T-cell (primary cell): ENCODE data around the gene DENND2A. TPM values are rescaled to one million over a fixed set of nuclear protein-coding genes. Genes with fewer than 3 reads are reported as not detected.
A peak's percentile ranks its signal among the peaks of the same experiment; 100 is the strongest.

Experiments used
- ATAC-seq, 4 experiments: fragments of 200-7000 bp in 3 of 4; fragments of 150-1000 bp in 1 of 4; cut with Tn5 transposase; replicated peaks in 1 of 4; 1 replicate in 3 of 4; 2 replicates in 1 of 4; pipeline ENCODE4 v1.10.0; 2021; ENCODE audit warnings: moderate library complexity in 3 of 4, mild to moderate bottlenecking in 2 of 4, moderate number of reproducible peaks in 1 of 4
- CTCF ChIA-PET, 2 donors: fragments of 300-600 bp; sonication (Branson Sonifier 250); formaldehyde crosslinking; loops; one replicate each; lab custom pipeline; 2022; ENCODE audit warnings: antibody characterized with exemption in 2 of 2; lab: Charles Lee
- POLR2A ChIA-PET, 2 donors: fragments of 300-600 bp; sonication (Branson Sonifier 250); formaldehyde crosslinking; loops; one replicate each; lab custom pipeline; 2022; ENCODE audit warnings: antibody characterized with exemption in 2 of 2; lab: Charles Lee
- DNase-seq, 35 experiments: peaks; one replicate each; pipeline versions ENCODE4 v3.0.0 to v3.0.0-alpha.2; 2013 to 2023
- H3K27ac ChIP-seq: one replicate; pipeline ENCODE4 v1.5.1; 2013; ENCODE audit warnings: low read length
- H3K27me3 ChIP-seq, 2 experiments: replicated peaks in 1 of 2; 1 replicate in 1 of 2; 2 replicates in 1 of 2; pipeline versions ENCODE4 v1.6.1 to v1.7.0; 2013; ENCODE audit warnings: low read length in 1 of 2, mixed read lengths in 1 of 2; ENCODE audit not compliant: control insufficient read depth in 2 of 2, insufficient read depth in 2 of 2; ENCODE audit errors: extremely low read depth in 1 of 2
- H3K36me3 ChIP-seq, 2 donors: 1 replicate in 1 of 2; 2 replicates in 1 of 2; pipeline versions ENCODE4 v1.6.1 to v1.7.0; 2013; ENCODE audit warnings: low read length in 1 of 2; ENCODE audit not compliant: control insufficient read depth in 2 of 2, insufficient read depth in 1 of 2; ENCODE audit errors: extremely low read depth in 1 of 2
- H3K4me1 ChIP-seq, 2 experiments: 1 replicate in 1 of 2; 2 replicates in 1 of 2; pipeline versions ENCODE4 v1.6.1 to v1.7.0; 2013; ENCODE audit warnings: low read length in 2 of 2, mixed read lengths in 1 of 2; ENCODE audit not compliant: insufficient read depth in 2 of 2, control insufficient read depth in 1 of 2; ENCODE audit errors: extremely low read depth in 1 of 2
- H3K4me3 ChIP-seq, 2 donors: 1 replicate in 1 of 2; 2 replicates in 1 of 2; pipeline versions ENCODE4 v1.5.1 to v1.7.0; 2013; ENCODE audit warnings: mild to moderate bottlenecking in 2 of 2, low read length in 1 of 2, moderate library complexity in 1 of 2; ENCODE audit not compliant: control insufficient read depth in 1 of 2; ENCODE audit errors: extremely low read depth in 1 of 2
- H3K9me3 ChIP-seq: 2 replicates; pipeline ENCODE4 v1.7.0; 2013
- H3K27ac Mint-ChIP-seq, 2 donors: one replicate each; pipeline ENCODE4 v1.8.0; 2020 to 2021; ENCODE audit warnings: mild to moderate bottlenecking in 2 of 2, mixed read lengths in 2 of 2
- H3K27me3 Mint-ChIP-seq, 2 donors: one replicate each; pipeline ENCODE4 v1.8.0; 2021 to 2022; ENCODE audit warnings: mixed read lengths in 2 of 2
- H3K36me3 Mint-ChIP-seq: one replicate; pipeline ENCODE4 v1.8.0; 2021; ENCODE audit warnings: mixed read lengths
- H3K4me1 Mint-ChIP-seq, 3 donors: one replicate each; pipeline ENCODE4 v1.8.0; 2020 to 2022; ENCODE audit warnings: mixed read lengths in 3 of 3, mild to moderate bottlenecking in 1 of 3
- H3K4me3 Mint-ChIP-seq, 3 donors: one replicate each; pipeline ENCODE4 v1.8.0; 2020 to 2022; ENCODE audit warnings: mild to moderate bottlenecking in 3 of 3, mixed read lengths in 3 of 3, moderate library complexity in 3 of 3
- H3K9me3 Mint-ChIP-seq, 3 donors: one replicate each; pipeline ENCODE4 v1.8.0; 2020 to 2022; ENCODE audit warnings: mixed read lengths in 3 of 3
- WGBS: methylation state at CpG from one replicate; pipeline ENCODE4 v1.1.5; 2013; ENCODE audit warnings: missing lambda C conversion rate; ENCODE audit not compliant: insufficient coverage; 5-methylcytosine and 5-hydroxymethylcytosine counted together
- total RNA-seq, 35 experiments: library from RNA in 6 of 35; stranded (reverse) in 6 of 35; fragments of 120-200 nt in 1 of 35; gene quantifications; one replicate each; pipeline versions ENCODE4 v1.2.1 to v1.2.4 and lab custom pipeline; 2013 to 2026

Gene DENND2A
- total RNA-seq, 5 donors from 2014 or later (not counting 1 experiment from before 2014, with no cell fraction given), result 0.09 TPM; not detected in 4

GRCh38 chr7:140526214-140526613 lies 114.4 kb downstream of the DENND2A start:
- DNase-seq, result no peak
- Histone ChIP-seq H3K36me3 (no peaks in the 10 kb centered on the region), H3K27ac (no peak overlapping the region), H3K4me1 (peaks cover 4 to 16% of the 10 kb centered on the region in 2 experiments), H3K9me3 (no peaks in the 10 kb centered on the region), H3K27me3 (peaks cover 0 to 4% of the 10 kb centered on the region in 2 experiments), H3K4me3 (peak overlapping the region; percentile 3 to 19)
- Mint-ChIP-seq H3K4me3 (peak overlapping the region in 1 of 3 donors; percentile 44), H3K9me3 (no peaks in the 10 kb centered on the region), H3K27me3 (peaks cover 3 to 5% of the 10 kb centered on the region in 2 donors), H3K27ac (peak overlapping the region in 1 of 2 donors; percentile 73), H3K4me1 (peaks cover 19 to 29% (median 20%) of the 10 kb centered on the region in 3 donors), H3K36me3 (no peaks in the 10 kb centered on the region)
- ChIA-PET POLR2A (interaction anchor here in 1 of 2 donors (0.5 kb wide), 1 partner anchor 484 kb away, joined by 3 read pairs; no protein-coding TSS in a partner anchor), CTCF (no interaction called here)
- WGBS, result 87% methylated on average over 6 of the region's 9 CpGs
- peak in 1 of 4 experiments; percentile 34 for ATAC-seq

DNA sequence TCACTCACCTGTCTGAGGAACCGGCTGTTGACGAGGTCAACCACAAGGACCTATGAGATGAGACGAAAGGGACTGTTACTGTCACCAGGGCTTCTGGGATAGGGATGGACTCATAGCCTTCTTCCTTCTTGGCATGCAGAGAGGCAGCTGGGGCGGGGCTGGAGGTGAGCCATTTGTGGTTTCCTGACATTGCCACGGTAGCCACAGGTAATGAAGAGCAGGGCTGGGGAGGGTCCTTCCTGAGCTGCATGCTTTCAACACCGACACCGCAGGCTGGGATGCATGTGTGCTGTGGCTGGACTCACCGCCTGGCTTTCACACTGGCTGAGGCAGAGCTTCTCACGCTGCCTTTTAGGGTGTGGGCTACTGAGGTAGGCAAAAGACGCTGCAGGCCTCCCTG lies 114.9 kb downstream of the DENND2A start:
- H3K36me3 Mint-ChIP-seq, result no peaks in the 10 kb centered on the region
- peak overlapping the region; percentile 3 to 19 for H3K4me3 ChIP-seq
- peaks cover 19 to 29% (median 20%) of the 10 kb centered on the region in 3 donors for H3K4me1 Mint-ChIP-seq
- peak overlapping the region in 1 of 2 donors; percentile 73 for H3K27ac Mint-ChIP-seq
- no peak overlapping the region for H3K27ac ChIP-seq
- no peaks in the 10 kb centered on the region for H3K9me3 Mint-ChIP-seq
- peaks cover 4 to 16% of the 10 kb centered on the region in 2 experiments for H3K4me1 ChIP-seq
- ATAC-seq (peak; percentile 63 to 88 (median 76)), DNase-seq (peak in 22 of 35 experiments; percentile 2 to 49 (median 16))
- no peaks in the 10 kb centered on the region for H3K36me3 ChIP-seq
- ChIA-PET POLR2A (interaction anchor here in 1 of 2 donors (0.5 kb wide), 1 partner anchor 484 kb away, joined by 3 read pairs; no protein-coding TSS in a partner anchor), CTCF (no interaction called here)
- H3K27me3 ChIP-seq, result peaks cover 0 to 4% of the 10 kb centered on the region in 2 experiments
- 29% methylated on average over 5 of the region's 10 CpGs for WGBS
- peaks cover 0 to 3% of the 10 kb centered on the region in 2 donors for H3K27me3 Mint-ChIP-seq
- H3K9me3 ChIP-seq, result no peaks in the 10 kb centered on the region
- peak overlapping the region in 1 of 3 donors; percentile 44 for H3K4me3 Mint-ChIP-seq

DNA sequence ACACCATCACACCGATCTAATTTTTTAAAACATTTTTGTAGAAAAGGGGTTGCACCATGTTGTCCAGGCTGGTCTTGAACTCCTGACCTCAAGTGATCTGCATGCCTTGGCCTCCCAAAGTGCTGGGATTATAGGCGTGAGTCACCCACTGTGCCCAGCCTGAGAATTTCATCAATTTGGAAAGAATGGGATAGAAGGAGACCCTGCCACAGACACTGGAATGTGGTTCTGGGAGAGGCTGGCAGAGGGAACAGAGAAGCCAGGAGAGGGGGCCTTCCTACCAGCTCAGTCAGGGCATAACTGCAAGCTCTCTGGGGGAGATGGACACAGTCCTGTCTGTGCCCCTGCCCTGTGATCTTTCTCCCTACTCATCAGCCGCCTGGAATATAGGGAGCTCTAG lies 119.2 kb downstream of the DENND2A start:
- 92% methylated on average over 3 of the region's 3 CpGs for WGBS
- Histone ChIP-seq H3K9me3 (no peaks in the 10 kb centered on the region), H3K27me3 (peaks cover 0 to 28% of the 10 kb centered on the region in 2 experiments), H3K27ac (no peak overlapping the region), H3K4me1 (peaks cover 1 to 15% of the 10 kb centered on the region in 2 experiments), H3K4me3 (no peak overlapping the region), H3K36me3 (no peaks in the 10 kb centered on the region)
- DNase-seq (no peak), ATAC-seq (no peak)
- POLR2A ChIA-PET, result no interaction called here
- Mint-ChIP-seq H3K4me1 (peaks cover 16 to 23% (median 17%) of the 10 kb centered on the region in 3 donors), H3K9me3 (no peaks in the 10 kb centered on the region), H3K36me3 (no peaks in the 10 kb centered on the region), H3K27me3 (peaks cover 6 to 12% of the 10 kb centered on the region in 2 donors), H3K4me3 (no peak overlapping the region), H3K27ac (no peak overlapping the region)
- CTCF ChIA-PET, result no interaction called here

DNA sequence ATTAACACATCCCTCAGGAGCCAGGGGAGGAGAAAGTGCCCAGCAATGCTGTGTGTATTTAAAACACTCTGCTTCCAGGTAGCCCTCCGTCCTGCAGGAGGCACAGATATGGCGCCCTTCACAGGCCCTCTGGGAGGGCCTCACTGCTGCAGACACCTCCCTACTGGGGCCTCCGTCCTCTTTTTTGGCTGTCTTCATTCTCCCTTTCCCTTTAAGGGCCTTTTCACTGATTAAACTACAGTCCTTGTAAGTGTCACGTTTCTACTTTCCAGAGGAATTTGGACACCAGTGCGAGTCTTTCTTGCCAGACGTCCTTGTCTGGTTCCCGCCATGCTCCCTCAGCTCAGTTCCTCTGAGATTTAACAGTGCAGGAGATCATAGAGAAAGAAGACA lies 121.6 kb downstream of the DENND2A start:
- CTCF ChIA-PET, result interaction anchor here (0.6 to 1.1 kb wide), 3 partner anchors 118 to 902 kb away, joined by 3 to 4 read pairs (median 3); no protein-coding TSS in a partner anchor

GRCh38 chr7:140518370-140519006 lies 122.1 kb downstream of the DENND2A start:
- WGBS, result 94% methylated on average over 7 of the region's 15 CpGs

More for the DNA sequence above, 121.6 kb downstream of the DENND2A start:
- Mint-ChIP-seq H3K27me3 (peaks cover 6 to 12% of the 10 kb centered on the region in 2 donors), H3K4me3 (no peak overlapping the region), H3K4me1 (peaks cover 4 to 7% (median 5%) of the 10 kb centered on the region in 3 donors), H3K36me3 (no peaks in the 10 kb centered on the region), H3K9me3 (no peaks in the 10 kb centered on the region), H3K27ac (no peak overlapping the region)
- Histone ChIP-seq H3K4me1 (peaks cover 0 to 4% of the 10 kb centered on the region in 2 experiments), H3K27me3 (peaks cover 0 to 35% of the 10 kb centered on the region in 2 experiments), H3K9me3 (no peaks in the 10 kb centered on the region), H3K27ac (no peak overlapping the region), H3K4me3 (no peak overlapping the region), H3K36me3 (no peaks in the 10 kb centered on the region)
- 79% methylated on average over 7 of the region's 7 CpGs for WGBS
- no peak for DNase-seq
- POLR2A ChIA-PET, result no interaction called here
- no peak for ATAC-seq

DNA sequence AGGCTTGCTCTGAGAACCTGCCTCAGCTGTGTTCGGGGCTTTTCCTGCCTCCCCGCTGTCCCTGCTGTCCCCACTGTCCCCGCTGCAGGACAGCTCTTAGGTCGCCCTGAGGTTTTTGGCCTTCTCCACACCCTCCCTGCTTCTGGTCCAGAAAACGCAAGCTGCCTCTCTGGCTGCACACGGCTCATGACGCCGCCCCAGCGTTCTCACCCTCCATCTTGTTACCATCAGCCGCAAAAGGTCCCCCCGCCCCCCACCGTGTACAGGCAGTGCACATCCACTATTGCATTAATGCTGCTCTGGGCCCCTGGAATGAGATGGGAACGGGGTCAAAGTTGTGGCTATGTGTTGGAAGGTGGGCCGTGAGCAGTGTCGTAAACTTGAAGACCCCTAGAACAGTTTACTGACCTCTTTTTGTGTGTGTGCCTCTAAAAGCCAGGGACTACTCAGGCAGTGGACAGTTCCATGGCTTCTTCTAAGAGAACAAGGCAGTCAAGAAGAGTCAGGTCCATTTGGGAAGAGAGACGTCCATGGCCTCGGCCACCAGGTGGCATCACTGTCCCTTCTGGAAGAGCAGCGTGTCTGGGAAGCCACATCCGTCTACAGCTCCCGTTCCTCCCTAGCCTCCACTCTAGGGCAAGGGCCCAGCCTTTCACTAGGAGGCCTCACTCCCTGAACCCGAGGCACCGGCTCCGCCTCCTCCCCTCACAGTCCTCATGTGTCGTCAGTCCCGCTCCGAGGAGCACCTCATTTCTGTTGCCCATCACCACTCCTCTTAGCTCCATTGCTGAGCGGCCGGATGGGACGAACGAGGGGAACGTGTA lies 122.9 kb downstream of the DENND2A start:
- Mint-ChIP-seq H3K36me3 (no peaks in the 10 kb centered on the region), H3K27me3 (peaks cover 6 to 12% of the 10 kb centered on the region in 2 donors), H3K4me1 (peaks cover 4 to 5% (median 4%) of the 10 kb centered on the region in 3 donors), H3K27ac (no peak overlapping the region), H3K4me3 (no peak overlapping the region), H3K9me3 (no peaks in the 10 kb centered on the region)
- Histone ChIP-seq H3K27ac (no peak overlapping the region), H3K36me3 (no peaks in the 10 kb centered on the region), H3K4me3 (no peak overlapping the region), H3K4me1 (peaks cover 0 to 4% of the 10 kb centered on the region in 2 experiments), H3K9me3 (no peaks in the 10 kb centered on the region), H3K27me3 (peaks cover 0 to 35% of the 10 kb centered on the region in 2 experiments)
- 54% methylated on average over 23 of the region's 31 CpGs for WGBS
- POLR2A ChIA-PET, result no interaction called here
- DNase-seq, result peak; percentile 12 to 72 (median 42)
- CTCF ChIA-PET, result interaction anchor here (0.5 to 1.2 kb wide), 7 partner anchors 21 to 875 kb away, joined by 3 to 4 read pairs (median 3); no protein-coding TSS in a partner anchor
- peak; percentile 48 to 69 (median 53) for ATAC-seq

More at GRCh38 chr7:140518370-140519006, 122.1 kb downstream of the DENND2A start:
- Histone ChIP-seq H3K9me3 (no peaks in the 10 kb centered on the region), H3K27me3 (peaks cover 0 to 35% of the 10 kb centered on the region in 2 experiments), H3K4me1 (peaks cover 0 to 4% of the 10 kb centered on the region in 2 experiments), H3K4me3 (no peak overlapping the region), H3K36me3 (no peaks in the 10 kb centered on the region), H3K27ac (no peak overlapping the region)
- ATAC-seq (no peak), DNase-seq (no peak)
- no peaks in the 10 kb centered on the region for H3K9me3 Mint-ChIP-seq
- H3K36me3 Mint-ChIP-seq, result no peaks in the 10 kb centered on the region
- H3K4me1 Mint-ChIP-seq, result peaks cover 4 to 5% (median 4%) of the 10 kb centered on the region in 3 donors
- no peak overlapping the region for H3K27ac Mint-ChIP-seq
- H3K4me3 Mint-ChIP-seq, result no peak overlapping the region
- peaks cover 6 to 12% of the 10 kb centered on the region in 2 donors for H3K27me3 Mint-ChIP-seq
- ChIA-PET POLR2A (no interaction called here), CTCF (interaction anchor here (0.5 to 1.1 kb wide), 5 partner anchors 41 to 864 kb away, joined by 3 to 4 read pairs (median 4); no protein-coding TSS in a partner anchor)
